Fibroblast of villous mesenchyme (primary cell): Measurements from ENCODE around the gene SGSM1. TPM values are rescaled to one million over a fixed set of nuclear protein-coding genes. Genes with fewer than 3 reads are reported as not detected.

Source experiments
- DNase-seq: peaks from one replicate; pipeline ENCODE4 v3.0.0-alpha.2; 2010; ENCODE audit warnings: low read depth
- H3K4me3 ChIP-seq: 2 replicates; pipeline ENCODE4 v1.5.1; 2011; ENCODE audit warnings: low read depth, mild to moderate bottlenecking, low read length
- total RNA-seq: library from RNA; depleted of rRNA; stranded (reverse); fragments of >200 nt; gene quantifications from 2 replicates; pipeline ENCODE4 v1.2.3, GENCODE V29; 2012
- TF ChIP-seq, protein P1 (sequence below): IDR thresholded peaks from 2 replicates; pipeline ENCODE4 v1.5.1; 2012; ENCODE audit warnings: low read depth, mild to moderate bottlenecking, low read length; ENCODE audit not compliant: insufficient read depth

The SGSM1 gene
- total RNA-seq, 1 donor: not detected

DNA sequence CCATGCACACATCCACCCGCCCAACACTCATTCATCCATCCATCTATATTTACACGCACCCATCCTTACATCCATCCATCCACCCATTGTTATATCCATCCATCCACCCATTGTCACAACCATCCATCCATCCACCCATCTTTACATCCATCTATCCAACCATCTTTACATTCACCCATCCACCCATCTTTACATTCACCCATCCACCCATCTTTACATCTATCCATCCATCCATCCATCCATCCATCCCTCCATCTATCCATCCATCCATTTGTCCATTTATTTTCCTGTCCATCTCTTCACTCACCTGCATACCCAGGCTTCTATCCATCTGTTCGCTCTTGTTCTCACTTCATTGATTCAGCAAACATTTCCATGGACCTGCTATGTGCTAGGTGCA is 49.8 kb downstream of the SGSM1 start:
- H3K4me3 ChIP-seq: no peak overlapping the region
- DNase-seq: no peak
- TF ChIP-seq, protein P1, sequence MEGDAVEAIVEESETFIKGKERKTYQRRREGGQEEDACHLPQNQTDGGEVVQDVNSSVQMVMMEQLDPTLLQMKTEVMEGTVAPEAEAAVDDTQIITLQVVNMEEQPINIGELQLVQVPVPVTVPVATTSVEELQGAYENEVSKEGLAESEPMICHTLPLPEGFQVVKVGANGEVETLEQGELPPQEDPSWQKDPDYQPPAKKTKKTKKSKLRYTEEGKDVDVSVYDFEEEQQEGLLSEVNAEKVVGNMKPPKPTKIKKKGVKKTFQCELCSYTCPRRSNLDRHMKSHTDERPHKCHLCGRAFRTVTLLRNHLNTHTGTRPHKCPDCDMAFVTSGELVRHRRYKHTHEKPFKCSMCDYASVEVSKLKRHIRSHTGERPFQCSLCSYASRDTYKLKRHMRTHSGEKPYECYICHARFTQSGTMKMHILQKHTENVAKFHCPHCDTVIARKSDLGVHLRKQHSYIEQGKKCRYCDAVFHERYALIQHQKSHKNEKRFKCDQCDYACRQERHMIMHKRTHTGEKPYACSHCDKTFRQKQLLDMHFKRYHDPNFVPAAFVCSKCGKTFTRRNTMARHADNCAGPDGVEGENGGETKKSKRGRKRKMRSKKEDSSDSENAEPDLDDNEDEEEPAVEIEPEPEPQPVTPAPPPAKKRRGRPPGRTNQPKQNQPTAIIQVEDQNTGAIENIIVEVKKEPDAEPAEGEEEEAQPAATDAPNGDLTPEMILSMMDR: no peak

DNA sequence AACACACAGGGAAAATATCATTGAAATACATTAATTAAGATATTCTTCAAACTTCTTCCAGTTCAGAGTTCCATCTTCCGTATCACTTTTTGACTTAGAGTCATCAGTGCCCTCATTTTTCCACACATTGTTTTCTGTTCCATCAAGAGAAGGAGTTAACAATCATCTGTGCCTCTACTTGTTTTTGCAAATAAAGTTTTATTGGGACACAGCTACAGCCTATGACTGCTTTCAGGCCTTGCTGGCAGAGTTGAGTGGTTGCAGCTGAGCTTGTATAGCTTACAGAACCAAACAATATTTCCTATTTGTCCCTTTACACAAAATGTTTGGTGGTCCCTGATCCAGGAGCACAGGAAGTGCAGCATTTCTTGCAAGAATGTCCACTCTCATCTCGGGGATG is 51.6 kb downstream of the SGSM1 start:
- no peak overlapping the region for H3K4me3 ChIP-seq
- TF ChIP-seq, protein P1: no peak
- no peak for DNase-seq

DNA sequence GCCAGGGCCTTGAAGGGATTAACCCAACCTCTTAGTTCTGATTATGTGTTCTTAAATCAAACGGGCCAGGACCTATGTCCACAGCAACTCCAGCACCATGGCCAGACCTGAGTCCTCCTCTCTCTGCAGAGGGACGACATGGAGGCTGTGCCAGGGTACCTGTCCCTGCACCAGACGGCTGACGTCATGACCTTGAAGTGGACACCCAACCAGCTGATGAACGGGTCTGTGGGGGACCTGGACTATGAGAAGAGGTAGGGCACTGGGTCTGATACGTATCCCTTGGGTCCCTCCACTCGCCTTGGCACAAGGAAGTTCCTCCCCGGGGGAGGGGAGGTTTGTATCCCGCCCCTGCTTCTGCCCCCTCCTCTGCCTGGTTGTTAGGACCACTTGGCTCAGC is 53.6 kb downstream of the SGSM1 start:
- H3K4me3 ChIP-seq: no peak overlapping the region
- no peak for DNase-seq
- TF ChIP-seq, protein P1: no peak

GRCh38 chr22:24865508-24865907 is 59.5 kb downstream of the SGSM1 start:
- TF ChIP-seq, protein P1: no peak
- H3K4me3 ChIP-seq: no peak overlapping the region
- DNase-seq: no peak

GRCh38 chr22:24867323-24868022 is 61.5 kb downstream of the SGSM1 start:
- no peak overlapping the region for H3K4me3 ChIP-seq
- TF ChIP-seq, protein P1: no peak
- no peak for DNase-seq

DNA sequence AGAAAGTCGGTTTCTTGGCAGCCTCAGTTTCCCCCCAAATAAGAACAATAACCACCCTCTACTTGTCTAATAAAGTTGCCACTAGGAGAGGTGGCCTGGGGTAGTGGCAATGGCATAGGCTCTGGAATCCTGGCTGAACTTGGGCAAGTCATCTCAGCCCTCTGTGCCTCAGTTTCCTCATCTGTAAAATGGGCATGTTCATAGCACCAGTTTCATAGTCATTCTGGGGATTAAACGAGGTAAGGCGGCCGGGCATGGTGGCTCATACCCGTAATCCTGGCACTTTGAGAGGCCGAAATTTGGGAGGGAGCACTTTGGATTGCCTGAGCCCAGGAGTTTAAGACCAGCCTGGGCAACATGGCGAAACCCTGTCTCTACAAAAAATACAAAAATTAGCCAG is 63.0 kb downstream of the SGSM1 start:
- no peak for DNase-seq
- no peak overlapping the region for H3K4me3 ChIP-seq
- TF ChIP-seq, protein P1: no peak
